IPS-18c (cell line): ENCODE measurements around the gene PSMF1.

Experiments used
- H3K4me3 ChIP-seq: 2 replicates; pipeline ENCODE4 v1.7.0; 2013; ENCODE audit warnings: low read depth, mild to moderate bottlenecking, low read length, moderate library complexity; ENCODE audit not compliant: insufficient read depth
- H3K9me3 ChIP-seq: one replicate; pipeline ENCODE4 v1.6.1; 2013; ENCODE audit warnings: mild to moderate bottlenecking, low read length, moderate library complexity; ENCODE audit not compliant: control insufficient read depth, insufficient read depth

The PSMF1 gene

GRCh38 chr20:1199212-1199873 lies 80.9 kb downstream of the PSMF1 start:
- H3K9me3 ChIP-seq: no peaks in the 10 kb centered on the region
- no peak overlapping the region for H3K4me3 ChIP-seq

GRCh38 chr20:1199964-1200363 lies 81.6 kb downstream of the PSMF1 start:
- Histone ChIP-seq H3K4me3 (no peak overlapping the region), H3K9me3 (no peaks in the 10 kb centered on the region)

DNA sequence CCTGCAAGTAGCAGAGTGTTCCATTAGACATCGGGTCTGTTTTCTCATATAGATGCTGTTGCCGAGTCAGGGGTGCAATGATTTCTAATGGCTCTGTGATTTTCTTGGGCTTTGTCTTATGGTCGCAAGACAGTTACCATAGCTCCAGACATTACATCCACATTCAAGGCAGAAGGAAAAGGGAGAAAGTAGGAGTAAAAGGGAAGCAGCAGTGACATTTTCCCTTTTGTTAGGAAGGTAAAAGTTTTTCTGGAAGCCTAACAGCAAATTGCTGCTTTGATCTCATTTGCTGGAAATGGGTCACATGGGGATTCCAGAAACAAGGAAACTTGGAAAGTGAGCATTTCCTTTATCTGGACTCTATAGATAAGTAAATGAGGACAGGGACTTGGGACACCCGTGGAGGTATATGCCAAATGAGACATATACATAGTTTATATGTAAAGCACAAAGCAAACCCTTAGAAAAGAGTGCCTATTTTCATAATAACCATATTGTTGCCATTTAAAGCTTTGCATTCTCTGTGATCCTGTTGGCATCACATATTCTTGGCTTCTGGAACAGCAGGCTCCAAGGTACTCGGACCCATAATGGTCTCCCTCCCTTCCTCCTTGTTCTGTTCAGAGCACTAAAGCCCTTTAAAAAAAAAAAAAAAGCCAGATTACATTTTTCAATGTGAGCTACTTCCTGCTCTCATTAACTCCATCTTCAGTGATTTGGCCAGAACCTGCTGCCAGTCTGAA lies 84.5 kb downstream of the PSMF1 start, which contains the start of gene C20orf202:
C20orf202 (plus strand) TSS at position 693 of the 743 bp plus-strand sequence. CDS start 132 bp downstream, outside the sequence.
- H3K4me3 ChIP-seq: no peak within 1 kb of the TSS
- H3K9me3 ChIP-seq: no peaks in the 10 kb centered on the region

DNA sequence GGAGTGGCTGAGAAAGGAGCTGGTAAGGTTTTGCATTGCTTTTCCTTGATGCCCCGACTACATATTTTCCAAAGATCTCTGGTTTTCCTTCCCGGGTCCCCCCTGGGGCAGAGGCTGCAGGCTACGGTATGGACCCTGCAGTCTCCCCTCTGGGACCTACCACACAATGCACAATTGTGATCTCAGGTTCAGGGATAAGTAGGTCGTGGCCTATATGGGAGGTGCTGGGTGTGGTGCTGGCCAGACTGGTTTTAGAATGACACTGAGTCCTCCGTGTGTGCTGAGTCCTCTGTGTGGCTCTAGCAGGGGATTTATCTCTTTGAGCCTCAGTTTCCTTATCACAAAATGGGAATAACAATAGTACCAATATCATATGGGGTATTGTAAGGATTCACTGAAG lies 85.2 kb downstream of the PSMF1 start:
- H3K4me3 ChIP-seq: no peak overlapping the region
- H3K9me3 ChIP-seq: no peaks in the 10 kb centered on the region

- H3K9me3 ChIP-seq: no peaks in the 10 kb centered on the region
Measured at GRCh38 chr20:1204113-1204512, 85.7 kb downstream of the PSMF1 start.

GRCh38 chr20:1204576-1204975 lies 86.2 kb downstream of the PSMF1 start:
- Histone ChIP-seq H3K9me3 (no peaks in the 10 kb centered on the region), H3K4me3 (no peak overlapping the region)

More at GRCh38 chr20:1204113-1204512, 85.7 kb downstream of the PSMF1 start:
- no peak overlapping the region for H3K4me3 ChIP-seq

DNA sequence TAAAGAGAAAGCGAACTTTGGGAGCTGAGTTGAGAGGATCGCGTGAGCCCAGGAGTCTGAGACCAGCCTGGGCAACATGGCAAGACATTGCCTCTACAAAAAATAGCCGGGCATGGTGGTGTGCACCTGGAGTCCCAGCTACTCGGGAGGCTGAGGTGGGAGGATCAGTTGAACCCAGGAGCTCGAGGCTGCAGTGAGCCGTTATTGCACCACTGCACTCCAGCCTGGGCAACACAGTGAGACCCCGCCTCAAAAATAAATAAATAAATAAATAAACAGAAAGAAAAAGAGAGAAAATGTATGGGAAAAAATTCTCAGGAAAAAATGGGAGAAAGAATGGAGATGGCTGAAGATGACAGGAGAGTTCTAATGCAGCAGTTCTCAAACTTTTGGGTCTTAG lies 87.4 kb downstream of the PSMF1 start:
- Histone ChIP-seq H3K4me3 (no peak overlapping the region), H3K9me3 (no peaks in the 10 kb centered on the region)

GRCh38 chr20:1206366-1207148 lies 88.2 kb downstream of the PSMF1 start:
- Histone ChIP-seq H3K9me3 (no peaks in the 10 kb centered on the region), H3K4me3 (no peak overlapping the region)

DNA sequence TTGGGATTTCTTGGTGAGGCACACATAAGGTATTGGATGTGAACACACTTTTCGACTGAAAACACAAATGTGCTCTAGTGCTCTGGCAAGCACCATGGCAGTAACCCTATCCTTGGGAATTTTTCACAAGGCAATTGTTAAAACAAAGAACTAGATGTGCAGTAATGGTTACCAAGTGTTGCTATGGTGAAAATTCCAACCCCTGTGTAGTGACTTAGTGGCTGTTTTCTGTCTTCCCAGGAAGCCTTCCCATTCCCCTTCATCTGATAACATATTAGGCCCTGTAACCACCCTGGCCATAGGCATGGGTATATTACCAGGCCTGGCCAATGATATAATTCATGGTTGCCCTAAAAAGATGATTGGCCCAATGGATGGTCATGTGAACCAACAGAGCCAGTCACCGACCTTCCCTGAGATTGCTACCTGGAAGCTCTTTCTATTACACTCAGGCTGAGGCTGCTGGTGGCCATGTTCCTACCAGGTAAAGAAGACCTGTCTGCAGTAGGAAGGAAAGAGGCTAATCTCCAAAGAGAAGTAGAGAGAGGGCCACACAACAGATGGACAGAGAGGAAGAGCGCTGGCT lies 89.0 kb downstream of the PSMF1 start:
- H3K9me3 ChIP-seq: no peaks in the 10 kb centered on the region
- no peak overlapping the region for H3K4me3 ChIP-seq

GRCh38 chr20:1209447-1210387 lies 91.3 kb downstream of the PSMF1 start:
- no peak overlapping the region for H3K4me3 ChIP-seq

GRCh38 chr20:1210501-1210900 lies 92.1 kb downstream of the PSMF1 start:
- Histone ChIP-seq H3K9me3 (no peaks in the 10 kb centered on the region), H3K4me3 (no peak overlapping the region)

More at GRCh38 chr20:1209447-1210387, 91.3 kb downstream of the PSMF1 start:
- no peaks in the 10 kb centered on the region for H3K9me3 ChIP-seq

GRCh38 chr20:1212023-1212422 lies 93.6 kb downstream of the PSMF1 start:
- H3K9me3 ChIP-seq: no peaks in the 10 kb centered on the region
- H3K4me3 ChIP-seq: no peak overlapping the region

GRCh38 chr20:1212607-1213396 lies 94.4 kb downstream of the PSMF1 start:
- no peaks in the 10 kb centered on the region for H3K9me3 ChIP-seq
- H3K4me3 ChIP-seq: no peak overlapping the region

DNA sequence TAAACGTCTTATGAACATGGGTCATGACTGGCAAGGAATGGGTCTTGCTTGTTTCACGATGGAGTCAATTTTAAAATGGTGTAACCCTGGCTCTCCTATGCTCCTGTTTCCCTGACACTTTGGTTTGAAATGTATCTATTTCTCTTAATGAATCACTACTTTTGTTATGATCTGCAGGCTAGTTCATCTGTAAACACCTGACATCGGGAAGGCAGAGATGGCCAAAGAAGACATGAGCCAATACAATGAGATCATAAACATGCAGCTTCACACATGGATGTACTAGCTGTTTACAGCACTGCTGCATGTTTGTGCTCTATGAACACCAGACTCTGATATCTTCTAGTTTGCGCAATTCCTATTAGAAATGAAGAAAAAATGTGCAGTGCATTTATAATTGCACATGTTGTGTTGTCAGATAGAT lies 96.4 kb downstream of the PSMF1 start:
- Histone ChIP-seq H3K9me3 (no peaks in the 10 kb centered on the region), H3K4me3 (no peak overlapping the region)

DNA sequence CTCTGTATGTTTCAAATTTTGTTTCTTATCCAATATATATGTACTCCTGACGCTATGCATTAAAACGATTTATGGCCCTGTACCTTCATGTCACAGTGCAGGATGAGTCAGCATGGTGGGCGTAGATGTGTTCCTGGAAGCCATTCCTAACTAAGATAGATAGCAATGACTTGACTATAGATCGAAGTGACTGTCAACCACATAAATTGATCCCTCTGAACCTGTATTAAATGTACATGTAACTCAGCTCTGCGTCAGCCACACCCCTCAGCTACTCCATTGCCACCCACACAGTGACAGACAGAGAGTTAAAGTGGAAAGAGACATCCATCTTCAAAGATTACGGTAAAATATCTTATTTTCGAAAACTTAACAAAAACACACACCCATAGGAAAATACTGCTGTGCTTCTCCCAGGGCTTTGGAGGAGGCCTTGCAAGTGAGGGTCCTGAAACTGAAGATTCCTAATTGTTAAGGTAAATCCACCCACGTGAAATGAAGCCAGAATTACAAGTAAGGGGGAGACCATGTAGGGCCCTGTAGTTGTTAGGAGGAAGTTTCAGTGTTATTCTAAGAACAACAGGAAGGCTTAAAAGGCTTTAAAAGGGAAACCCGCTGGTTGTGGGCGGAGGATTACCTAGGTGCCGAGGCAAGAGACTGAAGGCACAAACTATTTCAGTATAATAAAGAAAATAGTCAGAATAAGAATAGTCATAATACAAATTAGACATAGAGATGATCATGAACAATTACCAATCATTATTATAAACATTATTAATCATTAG lies 97.2 kb downstream of the PSMF1 start:
- Histone ChIP-seq H3K4me3 (no peak overlapping the region), H3K9me3 (no peaks in the 10 kb centered on the region)
